ENCODE results near the gene RFK. TPM values are rescaled to one million over a fixed set of nuclear protein-coding genes. Genes with fewer than 3 reads are reported as not detected.
"Not testable (repeated sequence)": the region's sequence is repeated elsewhere in the genome, so short reads cannot be mapped to it uniquely, and the experiment has no call there.

Gene RFK
- polyA plus RNA-seq, 1 donor from 2014 or later: 131 TPM

GRCh38 chr9:76363032-76363395 is 31.2 kb downstream of the RFK start:
- Histone ChIP-seq H3K9ac (ENCODE audit: low read length) (no peak overlapping the region), H2AFZ (ENCODE audit: low read depth, low read length) (no peak overlapping the region), H3K36me3 (ENCODE audit: insufficient read depth, low read length) (no peaks in the 10 kb centered on the region), H3K79me2 (replicated peaks; ENCODE audit: insufficient read depth, low read length) (no peaks in the 10 kb centered on the region), H3K4me3 (ENCODE audit: low read length) (no peak overlapping the region), H3K9me3 (ENCODE audit: low read length) (no peaks in the 10 kb centered on the region), H4K20me1 (ENCODE audit: insufficient read depth) (no peaks in the 10 kb centered on the region), H3K4me2 (ENCODE audit: low read length) (no peak overlapping the region), H3F3A (ENCODE audit: insufficient read depth, low read length, poor library complexity, severe bottlenecking) (no peaks in the 10 kb centered on the region), H3K9me2 (ENCODE audit: insufficient read depth, low read length) (no peaks in the 10 kb centered on the region), H3K27me3 (ENCODE audit: insufficient read depth, low read depth, low read length) (no peaks in the 10 kb centered on the region), H3K27ac (ENCODE audit: low read length) (no peak overlapping the region)
- TF ChIP-seq EZH2 (IDR thresholded peaks at IDR 0.05; ENCODE audit: borderline replicate concordance, insufficient read depth, low read length, poor library complexity, severe bottlenecking): no peak
- no peak for TF ChIP-seq RAD21 (conservative IDR thresholded peaks at IDR 0.05)
- no peak for TF ChIP-seq TAF1 (IDR thresholded peaks at IDR 0.05; ENCODE audit: low read depth)
- no peak for TF ChIP-seq POLR2AphosphoS5 (IDR thresholded peaks at IDR 0.05)
- TF ChIP-seq MXI1 (conservative IDR thresholded peaks at IDR 0.05; ENCODE audit: poor library complexity, severe bottlenecking): no peak

GRCh38 chr9:76362332-76363031 is 31.7 kb downstream of the RFK start:
- H3K36me3 ChIP-seq (ENCODE audit: insufficient read depth, low read length); H3K9me2 ChIP-seq (ENCODE audit: insufficient read depth, low read length); H3K27ac ChIP-seq (ENCODE audit: low read length); H4K20me1 ChIP-seq (ENCODE audit: insufficient read depth); H3K9ac ChIP-seq (ENCODE audit: low read length); H3K27me3 ChIP-seq (ENCODE audit: insufficient read depth, low read depth, low read length); H3F3A ChIP-seq (ENCODE audit: insufficient read depth, low read length, poor library complexity, severe bottlenecking); H3K4me3 ChIP-seq (ENCODE audit: low read length); H3K9me3 ChIP-seq (ENCODE audit: low read length); H3K79me2 ChIP-seq (replicated peaks; ENCODE audit: insufficient read depth, low read length); H3K4me2 ChIP-seq (ENCODE audit: low read length); H2AFZ ChIP-seq (ENCODE audit: low read depth, low read length): not testable (repeated sequence)

GRCh38 chr9:76359766-76360165 is 34.5 kb downstream of the RFK start:
- no peak overlapping the region for H3K27ac ChIP-seq (ENCODE audit: low read length)
- no peak overlapping the region for H3K4me3 ChIP-seq (ENCODE audit: low read length)
- no peak overlapping the region for H2AFZ ChIP-seq (ENCODE audit: low read depth, low read length)
- no peak overlapping the region for H3K9ac ChIP-seq (ENCODE audit: low read length)
- no peaks in the 10 kb centered on the region for H4K20me1 ChIP-seq (ENCODE audit: insufficient read depth)
- no peak overlapping the region for H3K4me2 ChIP-seq (ENCODE audit: low read length)
- H3F3A ChIP-seq (ENCODE audit: insufficient read depth, low read length, poor library complexity, severe bottlenecking): no peaks in the 10 kb centered on the region
- TF ChIP-seq RAD21 (conservative IDR thresholded peaks at IDR 0.05): no peak
- TF ChIP-seq SMC3 (conservative IDR thresholded peaks at IDR 0.05; ENCODE audit: poor library complexity): no peak
- TF ChIP-seq EZH2 (IDR thresholded peaks at IDR 0.05; ENCODE audit: borderline replicate concordance, insufficient read depth, low read length, poor library complexity, severe bottlenecking): no peak
- TF ChIP-seq CTCF (IDR thresholded peaks at IDR 0.05; ENCODE audit: poor library complexity, severe bottlenecking): no peak
- TF ChIP-seq MXI1 (conservative IDR thresholded peaks at IDR 0.05; ENCODE audit: poor library complexity, severe bottlenecking): no peak
- TF ChIP-seq TAF1 (IDR thresholded peaks at IDR 0.05; ENCODE audit: low read depth): no peak
- TF ChIP-seq POLR2AphosphoS5 (IDR thresholded peaks at IDR 0.05): no peak
- no peak for TF ChIP-seq REST (IDR thresholded peaks at IDR 0.05; ENCODE audit: borderline replicate concordance)
- TF ChIP-seq EP300 (conservative IDR thresholded peaks at IDR 0.05; ENCODE audit: poor library complexity, severe bottlenecking): no peak
- no peaks in the 10 kb centered on the region for H3K36me3 ChIP-seq (ENCODE audit: insufficient read depth, low read length)
- no peaks in the 10 kb centered on the region for H3K9me3 ChIP-seq (ENCODE audit: low read length)
- H3K9me2 ChIP-seq (ENCODE audit: insufficient read depth, low read length): no peaks in the 10 kb centered on the region
- no peaks in the 10 kb centered on the region for H3K27me3 ChIP-seq (ENCODE audit: insufficient read depth, low read depth, low read length)
- H3K79me2 ChIP-seq (replicated peaks; ENCODE audit: insufficient read depth, low read length): no peaks in the 10 kb centered on the region
